Head of caudate nucleus (tissue), 42 donors: ENCODE results near the gene C4orf51.

Experiments used
- DNase-seq, 42 donors: peaks; one replicate each; pipeline versions ENCODE4 v3.0.0 to v3.0.0-alpha.2; 2020 to 2021; ENCODE audit warnings: mixed read lengths in 7 of 42
- intact Hi-C: fragments of 100-400 bp; cut with DNase I; formaldehyde crosslinking; loops from one replicate; pipeline ENCODE4 v1.15.0; 2022

The C4orf51 gene

DNA sequence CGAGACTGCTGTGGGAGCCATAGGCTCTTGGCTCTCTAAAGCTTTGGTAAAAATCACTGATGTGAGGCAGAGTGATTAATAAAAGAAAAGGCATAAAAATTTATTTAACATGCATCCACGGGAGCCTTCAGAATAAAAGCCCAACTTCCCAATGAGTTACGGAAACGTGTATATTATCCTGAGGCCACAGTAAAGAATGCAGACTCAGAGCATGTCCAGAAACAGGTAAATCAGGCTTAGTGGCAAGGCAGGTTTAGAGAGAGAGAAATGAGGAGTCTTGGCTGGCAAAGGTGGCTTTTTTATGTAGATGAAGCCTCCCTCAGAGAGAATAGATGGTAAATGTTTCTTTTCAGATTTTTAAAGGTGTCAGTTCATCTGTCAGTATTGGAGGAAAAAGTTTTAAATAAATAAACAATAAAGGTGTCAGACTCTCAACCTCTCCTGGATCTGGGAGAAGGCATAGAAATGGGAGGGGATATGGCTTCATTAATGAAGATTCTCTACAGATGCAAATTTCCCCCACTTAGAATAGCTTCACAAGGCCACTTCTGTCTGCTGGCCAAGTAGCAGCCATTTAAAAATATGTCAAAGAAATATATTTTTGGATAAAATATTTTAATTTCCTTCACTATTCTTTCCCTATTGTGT lies 24.0 kb downstream of the C4orf51 start:
- no peak for DNase-seq
- intact Hi-C loops = no loop called here

DNA sequence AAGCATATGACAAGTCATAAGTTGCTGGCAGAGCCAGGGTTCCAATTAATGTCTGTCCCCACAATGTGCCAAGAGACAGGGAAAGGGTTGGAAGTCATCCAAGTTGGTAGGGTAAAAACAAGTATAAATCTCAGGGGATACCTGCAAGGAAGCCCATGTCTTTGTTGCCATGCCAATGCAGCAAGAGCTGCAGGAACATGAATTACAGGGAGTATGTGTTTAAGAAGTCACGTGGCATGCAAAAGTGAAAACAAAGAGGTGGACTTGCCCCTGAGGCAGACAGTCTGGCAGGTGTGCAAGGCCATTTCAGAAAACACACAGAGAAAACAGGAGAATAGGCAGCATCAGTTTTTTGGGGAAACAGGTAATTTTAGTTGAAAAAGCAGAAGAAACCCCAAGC lies 29.4 kb downstream of the C4orf51 start:
- intact Hi-C loops = no loop called here
- DNase-seq = no peak

DNA sequence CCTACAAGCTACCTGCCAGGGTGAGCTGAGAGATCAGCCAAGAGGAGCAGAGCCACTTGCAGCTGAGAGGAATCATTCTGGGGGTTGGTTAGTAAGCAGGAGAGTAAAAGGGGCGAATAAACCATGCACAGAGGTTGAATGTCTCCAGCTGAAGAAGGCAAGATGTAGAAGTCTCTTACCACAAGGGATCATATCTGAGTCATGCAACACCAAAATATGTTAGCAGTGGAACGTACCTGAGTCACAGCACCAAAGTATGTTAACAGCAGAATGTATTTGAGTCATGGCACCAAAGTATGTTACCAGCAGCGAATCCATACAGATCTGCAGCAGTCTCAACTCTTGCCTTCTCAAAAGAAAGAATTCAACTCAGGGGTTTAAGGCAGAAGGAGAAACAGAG lies 29.9 kb downstream of the C4orf51 start:
- DNase-seq = no peak
- intact Hi-C loops = no loop called here

DNA sequence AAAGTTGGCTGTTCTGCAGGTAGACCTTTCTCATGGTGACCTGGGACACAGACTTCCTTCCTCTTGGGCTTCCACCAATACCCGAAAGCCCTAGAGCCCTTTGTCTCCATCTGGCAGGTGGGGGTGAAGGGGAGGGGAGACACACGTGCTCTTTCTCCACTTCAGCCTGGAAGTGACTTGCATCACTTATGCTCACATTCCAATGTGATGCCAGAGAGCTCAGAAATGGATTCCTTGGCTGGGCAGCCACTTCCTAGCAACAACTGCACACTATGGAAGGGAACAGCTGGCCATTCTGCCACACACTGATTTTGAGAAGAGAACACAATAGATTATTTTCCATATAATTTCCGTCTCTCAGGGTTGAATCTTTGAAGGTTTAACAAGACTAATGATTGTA lies 36.3 kb downstream of the C4orf51 start:
- intact Hi-C loops = no loop called here
- no peak for DNase-seq

DNA sequence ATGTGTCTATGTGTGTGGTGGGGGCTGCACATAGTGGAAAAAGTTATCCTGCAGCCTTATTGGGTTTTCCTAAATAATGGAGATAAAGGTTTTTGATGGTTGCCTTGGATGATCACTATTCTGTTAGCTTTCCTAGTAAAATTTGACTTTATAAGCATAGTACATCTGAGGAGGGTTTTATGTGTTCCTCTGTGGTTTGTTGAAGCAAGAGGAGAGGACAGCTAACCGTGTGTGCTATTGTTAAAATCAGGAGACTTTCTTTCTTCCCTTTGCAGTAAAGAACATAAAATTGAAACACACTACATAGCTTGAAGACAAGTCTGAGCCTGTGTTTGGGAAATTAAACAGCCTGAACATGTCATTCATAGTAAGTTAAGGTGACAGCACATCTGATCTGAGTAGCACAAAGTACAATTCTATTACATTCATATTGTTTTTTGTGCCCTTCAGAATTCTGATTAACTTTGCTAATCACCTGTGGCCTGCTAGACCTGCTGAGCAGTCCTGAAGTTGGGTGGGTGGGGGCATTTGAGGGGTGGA lies 36.8 kb downstream of the C4orf51 start:
- no peak for DNase-seq
- intact Hi-C loops = no loop called here

DNA sequence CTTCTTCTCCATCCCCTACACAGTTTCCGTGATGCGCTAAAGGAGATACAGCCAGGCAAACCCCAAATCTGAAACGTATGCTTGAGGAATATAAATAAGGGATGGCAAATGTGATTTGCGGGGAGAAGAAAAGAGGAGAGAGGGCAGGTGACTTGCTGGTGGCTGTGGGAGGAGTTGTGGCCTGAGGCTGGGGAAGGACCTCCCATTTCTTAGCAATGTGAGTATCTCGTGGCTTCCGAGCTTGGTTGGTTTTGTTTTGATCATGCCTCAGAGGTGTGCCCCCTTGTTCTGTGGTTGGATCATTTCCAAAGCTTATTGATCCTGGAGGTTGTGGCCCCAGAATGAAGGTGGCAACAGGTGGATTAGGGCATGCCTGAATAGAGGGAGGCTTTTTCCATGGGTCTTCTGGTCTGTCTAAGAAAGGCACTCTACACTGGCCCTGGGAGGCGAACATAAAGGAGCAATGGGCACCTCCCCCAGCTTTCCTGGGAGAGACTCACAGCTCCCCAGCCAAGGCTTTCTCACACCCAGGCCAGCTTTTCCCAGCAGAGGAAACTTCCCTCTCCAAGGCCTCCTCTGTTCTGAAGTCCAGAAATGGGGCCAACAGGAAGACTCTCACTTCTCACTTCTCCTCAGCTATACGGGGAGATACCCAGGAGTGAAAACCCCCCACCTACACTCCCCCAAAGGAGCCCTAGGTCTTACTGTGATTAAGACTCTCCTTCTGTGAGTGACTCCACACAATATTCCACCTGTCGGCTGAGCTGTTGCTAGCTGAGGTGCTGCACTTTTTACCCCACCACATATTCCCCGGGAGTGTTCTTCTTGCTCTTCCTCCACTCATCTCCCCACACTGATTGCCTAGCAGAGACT lies 40.0 kb downstream of the C4orf51 start:
- intact Hi-C loops = no loop called here
- peak in 5 of 42 donors; percentile 6 to 49 (median 21) for DNase-seq

DNA sequence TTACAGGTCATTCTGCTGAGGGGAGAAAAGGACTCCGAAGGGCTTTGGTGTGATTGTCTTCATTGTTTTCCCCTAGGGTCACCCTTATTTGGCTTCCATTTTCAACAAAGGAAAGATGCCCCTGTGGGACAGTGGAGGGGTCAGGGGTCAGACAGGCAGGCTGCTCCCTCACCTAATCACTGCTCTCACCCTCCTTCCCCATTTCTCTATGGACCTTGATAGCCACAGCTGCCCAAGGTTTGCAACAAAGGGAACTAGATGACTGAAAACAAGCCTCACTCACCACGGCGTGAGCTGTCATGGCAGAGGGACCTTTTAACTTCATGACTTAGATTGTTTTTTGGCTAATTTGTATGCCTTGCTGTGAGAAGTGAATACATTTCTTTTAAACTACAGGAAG lies 40.7 kb downstream of the C4orf51 start:
- DNase-seq = no peak
- intact Hi-C loops = no loop called here

DNA sequence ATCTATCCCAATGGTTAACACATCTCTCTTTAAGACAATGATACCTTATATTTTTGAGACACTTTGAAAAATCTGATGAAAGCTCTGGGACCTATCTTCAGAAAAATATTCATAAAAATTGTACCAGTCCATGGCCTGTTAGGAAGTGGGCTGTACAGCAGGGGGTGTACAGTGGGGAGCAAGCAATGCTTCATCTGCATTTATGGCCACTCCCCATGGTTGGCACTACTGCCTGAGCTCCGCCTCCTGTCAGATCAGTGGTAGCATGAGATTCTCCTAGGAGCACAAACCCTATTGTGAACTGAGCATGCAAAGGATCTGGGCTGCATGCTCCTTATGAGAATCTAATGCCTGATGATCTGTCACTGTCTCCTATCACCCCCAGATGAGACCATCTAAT lies 42.6 kb downstream of the C4orf51 start:
- intact Hi-C loops = no loop called here
- no peak for DNase-seq

DNA sequence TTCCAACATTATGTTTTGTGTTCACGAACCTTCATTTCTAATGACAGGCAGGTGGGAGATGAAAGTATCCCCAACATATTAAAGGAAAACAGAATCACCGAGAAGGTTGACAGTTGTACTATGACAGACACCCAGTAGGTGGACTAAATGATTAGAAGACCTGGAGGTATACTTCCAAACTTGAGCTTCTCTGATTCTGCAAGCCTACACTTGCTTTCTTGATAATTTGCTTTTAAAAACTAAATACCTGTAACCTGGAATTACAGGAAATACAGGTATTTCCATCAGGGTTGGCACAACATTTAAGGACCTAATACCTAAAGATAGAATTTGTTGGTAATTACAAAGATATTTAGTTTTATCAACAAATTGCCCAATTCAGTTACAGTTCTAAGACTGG lies 43.4 kb downstream of the C4orf51 start:
- DNase-seq = no peak
- intact Hi-C loops = no loop called here

DNA sequence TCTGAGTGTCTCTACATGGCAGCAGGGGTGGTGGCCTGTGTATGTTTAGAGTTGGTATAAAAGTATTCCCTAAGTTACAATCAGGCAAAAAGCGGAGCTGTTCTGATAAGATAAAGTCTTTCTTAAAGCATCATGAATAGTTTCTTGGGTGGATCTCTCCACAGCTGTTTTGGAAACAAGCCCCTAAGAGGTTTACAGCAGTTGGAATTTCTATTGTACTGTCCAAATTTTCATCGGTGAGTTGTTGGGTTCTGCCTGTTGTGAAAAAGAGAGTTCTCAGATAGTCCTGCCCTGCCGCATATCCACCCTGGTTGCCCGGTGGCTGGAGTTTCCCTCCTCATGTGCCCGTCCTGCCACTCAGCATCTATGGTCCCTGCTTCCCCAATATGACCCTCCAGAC lies 50.1 kb downstream of the C4orf51 start:
- intact Hi-C loops = loop anchor here (10.0 kb wide), 1 partner anchor 115 kb away; the partner anchor contains the start of gene MMAA
- DNase-seq = no peak

DNA sequence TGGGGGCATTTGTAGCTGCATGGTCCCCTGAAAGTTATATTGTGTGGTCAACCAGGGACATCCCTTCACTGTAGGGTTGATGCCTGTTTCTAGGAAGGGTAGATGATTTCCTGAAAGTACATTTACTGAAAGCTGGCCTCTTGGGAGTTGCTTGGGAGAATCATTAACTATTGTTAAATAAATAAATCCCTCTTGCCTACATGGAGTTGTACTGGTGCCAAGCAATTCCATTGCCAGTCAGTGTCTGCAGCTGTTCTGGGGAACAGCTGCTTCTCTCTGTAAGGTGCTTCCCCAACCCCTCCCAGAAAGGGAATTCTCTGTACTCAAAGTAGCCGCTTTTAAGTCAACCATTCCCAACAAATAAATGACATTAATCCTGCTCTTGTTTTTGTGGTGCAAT lies 51.1 kb downstream of the C4orf51 start:
- intact Hi-C loops = loop anchor here (10.0 kb wide), 1 partner anchor 116 kb away; the partner anchor contains the start of gene MMAA
- no peak for DNase-seq

DNA sequence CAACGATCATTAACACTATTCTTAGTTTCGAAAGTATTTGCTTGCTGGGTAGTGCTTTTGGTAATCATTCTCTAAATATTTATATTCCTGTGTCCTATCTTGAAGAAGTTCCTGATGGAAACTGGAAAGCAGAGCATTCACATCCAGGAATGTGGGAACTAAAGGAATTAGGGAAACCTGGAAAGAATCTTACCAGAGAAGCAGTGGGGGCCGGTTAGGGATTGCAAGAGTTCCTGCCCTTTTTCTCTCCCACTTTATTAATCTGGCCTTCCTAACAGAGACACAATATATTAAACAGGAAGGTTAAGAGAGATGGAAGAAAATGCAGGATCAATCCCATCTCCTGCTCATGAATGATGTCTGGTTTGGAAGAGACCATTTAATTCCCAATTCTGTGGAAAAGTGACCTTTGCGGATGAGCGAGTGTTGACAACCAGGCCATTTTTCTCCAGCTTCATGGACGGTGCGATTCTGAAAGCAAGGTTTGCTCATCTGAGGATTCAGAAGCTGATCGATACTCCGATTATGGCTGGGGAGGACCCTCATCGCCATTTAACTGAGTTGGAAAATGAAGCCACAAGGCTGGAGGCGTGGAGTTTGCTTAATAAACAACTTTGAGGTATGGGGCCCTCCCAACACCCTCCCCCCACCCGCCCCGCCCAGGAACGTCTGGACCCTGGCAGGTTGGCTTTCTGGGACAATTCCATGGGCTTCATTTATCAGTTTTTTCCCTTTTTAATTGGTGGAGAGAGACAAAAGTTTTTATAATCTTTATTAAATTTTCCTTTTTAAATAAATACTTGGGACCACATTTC lies 52.3 kb downstream of the C4orf51 start:
- peak in 1 of 42 donors; percentile 28 for DNase-seq
- intact Hi-C loops = loop anchor here (10.0 kb wide), 1 partner anchor 117 kb away; the partner anchor contains the start of gene MMAA

DNA sequence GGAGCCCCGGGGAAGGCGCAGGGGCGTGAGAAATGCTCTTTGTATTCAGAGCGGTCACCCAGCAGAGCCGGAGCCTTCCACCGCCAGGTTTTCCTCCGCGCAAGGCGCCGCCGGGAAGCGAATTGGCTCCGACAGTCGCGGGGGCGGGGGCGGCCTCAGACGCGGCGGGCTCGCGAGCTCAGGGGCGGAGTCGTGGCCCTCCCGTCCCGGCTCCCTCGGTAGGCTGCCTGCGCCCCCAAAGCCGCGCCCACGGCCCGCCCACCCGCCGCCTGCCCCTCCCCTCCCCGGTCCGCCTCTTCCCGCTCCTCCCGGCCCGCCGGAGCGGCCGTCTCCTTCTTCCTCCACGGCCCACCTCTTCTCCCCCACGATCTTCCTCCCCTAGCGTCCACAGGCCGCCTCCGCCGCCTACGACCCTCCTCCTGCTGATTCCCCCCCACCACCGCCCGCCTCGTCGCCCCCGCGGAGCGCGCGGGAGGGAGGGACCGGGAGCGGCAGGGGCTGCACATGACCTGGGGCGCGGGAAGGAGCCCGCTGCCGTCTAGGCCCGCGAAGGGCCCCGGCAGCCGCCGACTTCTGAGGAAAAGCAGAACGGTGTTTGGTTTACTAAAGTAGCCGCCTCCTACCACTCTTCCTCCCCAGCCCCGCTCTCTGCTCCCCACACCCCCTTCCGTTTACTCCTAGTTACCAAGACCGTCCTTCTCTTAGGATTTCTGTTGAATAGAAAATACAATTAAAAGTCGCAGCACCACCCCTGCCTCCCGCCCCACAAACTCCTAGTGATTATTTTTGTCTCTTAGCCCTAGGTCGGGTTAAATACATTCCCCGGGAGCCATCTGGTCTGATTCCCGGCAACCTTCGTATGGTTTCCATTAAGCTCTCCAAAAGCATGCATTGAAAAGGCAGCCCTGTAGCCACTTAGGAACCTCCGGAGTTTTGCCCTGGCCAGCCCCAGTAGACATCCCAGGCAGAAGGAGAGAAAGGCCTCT lies 53.2 kb downstream of the C4orf51 start:
- DNase-seq = peak; percentile 84 to 98 (median 95)
- intact Hi-C loops = loop anchor here (10.0 kb wide), 1 partner anchor 118 kb away; the partner anchor contains the start of gene MMAA

DNA sequence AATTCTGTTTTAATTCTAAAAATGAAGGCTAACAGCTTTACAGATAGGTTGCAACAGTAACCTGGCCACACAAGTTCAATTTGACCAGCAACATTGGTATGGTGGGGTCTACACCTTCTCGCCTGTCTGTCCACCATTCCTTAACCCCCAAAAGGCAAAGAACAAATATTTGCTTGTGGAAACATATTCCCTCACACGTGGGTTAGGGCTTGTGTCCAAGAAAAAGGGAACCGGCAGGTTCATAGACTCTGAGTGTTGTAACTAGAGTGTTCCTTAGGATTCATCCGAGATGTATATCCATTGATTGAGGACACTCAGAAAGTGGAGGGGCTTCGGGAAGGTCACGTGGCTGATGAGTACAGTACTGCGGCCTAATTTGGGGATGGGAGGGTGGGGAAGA lies 54.1 kb downstream of the C4orf51 start:
- intact Hi-C loops = loop anchor here (10.0 kb wide), 1 partner anchor 119 kb away; the partner anchor contains the start of gene MMAA

DNA sequence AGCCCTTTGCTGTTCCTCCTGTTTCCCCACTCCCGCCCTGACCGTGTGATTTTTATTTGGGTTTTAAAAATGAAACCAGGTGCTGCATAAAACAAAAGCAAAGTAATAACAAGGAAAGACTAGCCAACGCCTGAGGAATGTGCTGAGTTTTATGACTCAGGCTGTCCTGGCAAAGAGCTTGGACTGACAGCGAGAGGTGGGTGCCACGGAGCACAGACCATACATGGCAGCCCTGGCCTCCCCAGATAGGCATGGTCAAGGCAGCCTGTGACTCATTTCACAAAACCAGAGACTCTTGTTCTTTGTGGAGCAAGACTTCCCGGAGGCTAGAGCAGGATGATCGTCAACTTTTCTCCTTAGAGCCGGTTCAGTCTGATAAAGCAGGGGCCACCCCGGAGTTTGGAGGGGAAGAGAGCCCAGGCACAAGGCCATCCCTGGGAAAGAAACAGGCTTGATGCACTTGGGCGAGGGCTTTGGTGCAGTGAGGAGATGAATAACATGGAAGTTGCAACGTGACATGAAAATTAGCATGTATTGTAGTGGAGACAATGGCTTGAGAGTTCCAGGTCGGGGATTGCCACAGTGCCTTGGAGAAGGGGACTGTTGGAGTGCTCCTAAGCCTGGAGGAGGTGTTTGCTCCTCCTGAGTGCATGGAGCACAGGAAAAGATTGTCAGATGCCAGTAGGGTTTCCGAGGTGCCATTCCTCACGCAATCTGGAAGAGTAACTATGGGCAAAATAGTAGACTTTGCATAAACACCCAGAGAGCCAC lies 54.8 kb downstream of the C4orf51 start:
- peak in 7 of 42 donors; percentile 15 to 75 (median 52) for DNase-seq
- intact Hi-C loops = loop anchor here (10.0 kb wide), 1 partner anchor 120 kb away; the partner anchor contains the start of gene MMAA

More for the DNA sequence above, 54.1 kb downstream of the C4orf51 start:
- no peak for DNase-seq

DNA sequence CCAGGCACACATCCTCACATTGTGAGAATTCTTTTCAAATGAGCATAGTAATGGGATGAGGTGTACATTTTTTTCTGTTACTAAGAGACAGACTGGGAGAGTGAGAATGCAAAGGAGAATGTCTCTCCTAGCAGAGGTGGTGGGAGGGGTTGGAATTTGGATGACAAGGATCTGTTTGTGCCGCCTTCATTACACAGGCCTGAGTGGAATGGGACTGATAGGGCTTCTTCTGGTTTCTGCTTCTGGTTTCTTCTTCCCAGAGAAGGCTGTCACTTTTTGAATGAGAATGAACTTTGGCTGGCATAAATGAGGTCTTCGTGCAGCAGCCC lies 55.4 kb downstream of the C4orf51 start:
- intact Hi-C loops = loop anchor here (10.0 kb wide), 1 partner anchor 121 kb away; the partner anchor contains the start of gene MMAA
- DNase-seq = peak in 9 of 42 donors; percentile 18 to 57 (median 30)

DNA sequence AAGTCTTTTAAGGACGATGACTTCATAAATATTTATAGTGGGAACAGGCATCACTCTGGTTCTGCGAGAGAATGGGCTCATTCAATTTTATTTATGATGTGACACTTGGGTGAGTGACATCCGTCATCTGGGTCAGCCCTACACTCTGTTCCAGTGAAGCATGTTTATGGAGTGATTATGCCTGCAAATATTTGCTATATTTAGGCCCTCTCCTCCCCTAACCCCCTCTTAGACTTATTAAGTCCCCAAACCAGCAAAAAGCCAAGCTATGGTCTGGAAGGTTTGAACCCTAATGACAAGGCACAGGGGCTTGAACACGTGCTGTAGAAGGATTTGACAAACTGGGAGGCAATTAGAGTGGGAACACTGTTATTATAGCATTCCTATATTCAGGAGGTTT lies 55.9 kb downstream of the C4orf51 start:
- intact Hi-C loops = loop anchor here (10.0 kb wide), 1 partner anchor 121 kb away; the partner anchor contains the start of gene MMAA
- no peak for DNase-seq
